Stimulated activated CD8-positive, alpha-beta memory T cell treated with anti-CD3 and anti-CD28 coated beads, Interleukin-7, amount 100 ng/mL, for 1 hour (primary cell): ENCODE results near the gene CD44.

Source experiments
- DNase-seq, 2 donors: peaks; one replicate each; pipeline ENCODE4 v3.0.0-alpha.2; 2020; ENCODE audit warnings: low read depth in 2 of 2

Gene CD44

DNA sequence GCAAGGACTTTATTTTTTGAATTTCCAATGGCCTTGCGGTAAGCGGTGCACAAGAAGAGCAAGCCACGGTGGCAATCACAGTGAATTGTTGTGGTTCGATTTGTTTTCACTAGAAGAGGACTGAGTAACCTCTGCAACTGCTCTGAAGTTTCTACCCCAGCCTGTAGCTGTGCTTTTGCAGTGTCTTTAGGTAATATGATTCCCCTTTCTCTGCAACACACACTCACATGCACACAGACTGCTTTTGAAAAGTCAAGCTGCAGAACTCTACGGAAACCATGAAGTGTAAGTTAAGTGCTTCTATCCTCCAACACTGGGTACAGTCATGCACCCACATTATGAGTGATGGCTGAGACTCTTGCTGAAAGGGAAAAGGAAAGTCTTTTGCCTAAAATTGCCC is 38.4 kb downstream of the CD44 start:
- no peak for DNase-seq

DNA sequence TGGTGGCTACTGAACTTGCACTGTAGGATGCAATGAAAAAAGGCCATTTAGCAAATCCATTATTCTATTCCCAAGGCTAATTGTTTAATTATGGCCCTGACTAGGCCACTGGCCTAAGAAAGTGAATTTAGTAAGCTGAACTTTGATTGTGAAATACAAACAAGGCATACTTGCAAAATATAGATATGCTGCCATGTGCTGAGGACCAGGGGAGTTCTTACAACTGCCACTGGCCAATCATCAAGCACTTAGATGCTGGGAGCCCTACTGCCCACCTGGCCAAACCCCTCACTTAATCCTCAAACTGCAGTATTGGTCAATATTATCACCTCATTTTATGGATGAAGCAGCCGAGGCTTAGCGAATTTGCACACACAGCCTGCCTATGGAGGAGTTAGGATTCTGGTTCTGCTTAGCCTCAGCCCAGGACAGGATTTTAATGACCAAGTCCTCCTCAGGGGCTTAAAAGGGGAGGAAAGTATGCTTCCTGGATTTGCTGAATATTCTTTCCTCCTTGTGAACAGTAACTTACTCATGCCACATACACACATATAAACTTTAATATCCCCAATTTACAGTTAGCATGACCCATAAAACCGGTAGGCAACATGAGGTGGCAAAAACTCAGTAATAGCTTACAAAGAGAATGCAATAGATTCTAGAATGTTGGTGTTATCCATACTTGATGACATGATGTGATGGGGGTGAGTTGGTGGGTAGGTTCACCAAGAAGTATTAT is 39.3 kb downstream of the CD44 start:
- no peak for DNase-seq

DNA sequence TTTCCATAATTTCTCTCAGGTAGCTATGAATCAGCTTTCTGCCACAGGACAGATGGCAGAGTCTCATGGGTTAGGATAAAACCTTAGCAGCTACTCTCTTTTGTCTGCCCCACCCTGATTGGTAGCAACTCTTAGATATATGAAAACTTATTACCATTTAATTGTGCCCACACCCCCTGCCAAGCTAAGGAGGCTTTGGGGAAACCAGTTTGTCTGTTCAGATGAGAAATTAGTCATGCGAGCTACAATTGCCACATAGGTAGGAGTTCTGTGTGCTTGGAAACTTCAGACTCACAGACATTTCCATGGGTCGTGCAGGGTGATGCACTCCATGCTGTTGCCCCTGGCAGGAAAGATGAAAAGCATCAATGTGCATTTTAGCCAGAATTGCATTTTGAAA is 39.9 kb downstream of the CD44 start:
- no peak for DNase-seq

DNA sequence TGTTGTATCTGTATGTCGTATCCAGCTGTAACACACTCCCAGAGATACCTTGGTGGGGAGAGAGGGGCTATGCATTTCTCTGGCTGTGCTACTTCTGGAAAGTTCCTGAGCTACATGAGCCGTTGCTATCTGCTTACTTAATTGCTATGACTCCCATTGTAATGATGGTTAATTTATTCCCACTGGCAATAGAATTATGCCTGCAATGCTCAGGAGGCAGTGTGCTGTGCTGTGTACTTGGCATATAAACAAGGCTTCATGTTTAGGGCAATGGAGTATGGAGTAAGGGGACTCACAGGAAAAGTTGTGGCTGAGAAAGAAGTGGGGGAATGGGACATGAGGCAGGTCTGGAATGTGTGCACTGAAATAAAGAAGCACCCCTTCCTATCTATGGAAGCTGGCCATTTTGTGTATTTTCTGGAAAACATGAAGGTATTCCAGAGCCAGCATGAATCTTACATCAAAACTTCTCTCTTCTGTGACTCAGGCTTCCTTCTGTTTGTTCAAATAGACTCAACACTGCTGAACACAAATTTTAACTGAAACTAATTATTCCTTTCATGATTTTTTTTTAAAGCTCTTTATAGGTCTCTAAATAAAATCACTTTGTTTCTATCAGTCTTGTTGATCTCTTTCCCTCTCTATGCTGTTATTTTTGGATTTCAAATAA is 40.6 kb downstream of the CD44 start:
- DNase-seq = no peak

DNA sequence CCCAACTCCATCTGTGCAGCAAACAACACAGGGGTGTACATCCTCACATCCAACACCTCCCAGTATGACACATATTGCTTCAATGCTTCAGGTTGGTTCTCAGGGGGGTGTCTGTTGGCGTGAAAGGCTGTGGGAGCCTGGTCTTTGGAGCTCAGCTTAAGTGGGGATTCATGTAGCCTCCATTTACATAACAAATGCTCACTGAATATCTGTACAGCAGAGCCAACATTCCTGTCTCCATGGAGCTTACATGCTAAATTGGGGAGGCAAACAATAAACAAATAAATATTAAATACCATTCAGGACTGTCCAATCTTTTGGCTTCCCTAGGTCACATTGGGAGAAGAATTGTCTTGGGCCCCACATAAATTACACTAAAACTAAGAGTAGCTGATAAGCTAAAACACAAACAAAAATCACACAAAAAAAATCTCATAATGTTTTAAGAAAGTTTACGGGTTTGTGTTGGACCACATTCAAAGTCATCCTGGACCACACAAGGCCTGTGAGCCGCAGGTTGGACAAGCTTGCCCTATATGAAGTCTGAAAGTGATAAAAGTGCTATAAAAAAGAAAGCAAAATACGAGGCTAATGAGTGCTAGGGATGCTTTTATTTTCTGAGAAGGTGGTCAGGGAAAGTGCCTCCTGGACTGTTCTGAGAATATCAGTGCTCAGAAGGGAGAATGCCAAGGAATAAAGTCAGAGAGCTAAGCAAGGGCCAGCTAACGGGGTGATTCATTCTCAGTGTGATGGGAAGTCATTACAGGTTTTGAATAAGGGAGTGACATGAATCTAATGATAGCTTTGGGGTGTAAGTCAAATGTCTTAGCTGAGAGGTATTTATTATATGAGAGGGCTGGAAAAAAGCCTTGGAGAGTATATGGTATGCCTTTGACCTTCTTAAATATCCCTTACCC is 41.6 kb downstream of the CD44 start:
- DNase-seq = no peak

DNA sequence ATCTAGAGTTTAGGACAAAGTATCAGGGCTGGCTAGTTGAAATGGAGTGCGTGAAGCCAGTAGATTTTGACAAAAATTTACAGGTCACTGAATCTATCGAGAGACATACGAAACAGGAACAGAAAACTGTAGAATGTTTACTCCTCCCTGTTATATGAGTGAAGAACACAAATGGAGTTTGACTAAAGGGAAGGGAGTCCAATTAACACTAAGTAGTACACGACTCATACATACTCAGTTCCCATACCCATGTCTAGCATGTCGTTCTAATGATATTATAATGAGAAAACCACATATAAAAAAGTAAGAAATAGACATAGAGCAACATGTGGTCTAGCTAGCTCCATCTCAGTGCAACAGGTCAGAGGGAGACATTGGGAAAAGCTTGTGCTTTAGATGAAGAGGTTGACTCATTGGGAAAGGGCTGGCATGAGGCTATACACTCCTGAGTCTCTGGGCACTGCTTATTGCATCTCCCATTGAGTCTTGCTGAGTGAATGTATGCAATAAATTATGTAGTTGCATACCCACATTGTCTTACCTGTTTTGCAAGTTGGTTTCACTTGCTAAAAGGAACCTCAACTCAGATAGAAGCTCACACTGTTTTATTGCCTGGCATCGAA is 43.5 kb downstream of the CD44 start:
- DNase-seq = no peak

DNA sequence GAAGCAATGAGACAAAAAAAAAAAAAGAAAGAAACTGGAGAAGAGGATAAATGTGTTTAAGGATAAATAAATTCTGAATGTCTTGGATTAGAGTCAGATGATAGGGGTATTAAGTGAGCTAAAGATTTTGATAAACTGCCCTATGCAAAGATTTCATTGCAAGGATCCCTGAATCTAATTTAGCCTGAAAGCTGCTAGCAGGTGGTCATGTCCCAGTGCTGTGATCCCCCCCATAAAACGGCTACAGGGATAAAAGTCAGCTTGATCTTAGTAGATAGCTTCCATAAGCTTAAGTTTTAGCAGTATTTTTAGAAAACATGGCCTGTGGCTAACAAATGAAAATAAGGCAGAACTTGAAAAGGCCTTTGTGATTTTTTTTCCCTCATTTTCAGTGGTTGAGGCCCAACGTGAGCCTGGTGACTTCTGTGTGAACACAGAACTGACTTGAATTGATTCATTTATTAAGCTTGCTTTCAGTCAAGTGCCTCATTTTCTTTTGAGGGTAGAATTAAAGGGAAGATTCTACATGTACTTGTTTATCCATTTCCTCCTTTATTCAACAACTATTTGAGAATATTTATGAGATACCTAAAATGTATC is 44.5 kb downstream of the CD44 start:
- DNase-seq = no peak

DNA sequence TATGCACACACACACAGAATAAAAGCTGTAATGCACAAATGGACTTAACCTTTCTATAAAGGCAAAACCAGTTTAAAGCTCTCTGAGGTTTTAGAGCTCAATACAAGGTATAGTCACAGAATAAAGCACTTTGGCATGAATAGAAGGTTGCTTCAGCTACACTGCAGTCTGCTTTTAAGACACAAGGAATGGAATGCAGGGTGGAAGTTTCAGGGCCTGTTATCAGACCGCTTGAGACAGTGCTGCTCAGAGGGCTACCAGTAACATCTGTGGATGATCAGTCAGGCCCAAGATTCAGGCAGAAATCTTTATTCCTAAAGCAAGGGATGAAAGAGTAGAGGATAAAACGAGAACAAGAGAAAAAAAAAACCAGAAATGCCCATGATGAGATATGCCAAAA is 46.7 kb downstream of the CD44 start:
- DNase-seq = no peak

DNA sequence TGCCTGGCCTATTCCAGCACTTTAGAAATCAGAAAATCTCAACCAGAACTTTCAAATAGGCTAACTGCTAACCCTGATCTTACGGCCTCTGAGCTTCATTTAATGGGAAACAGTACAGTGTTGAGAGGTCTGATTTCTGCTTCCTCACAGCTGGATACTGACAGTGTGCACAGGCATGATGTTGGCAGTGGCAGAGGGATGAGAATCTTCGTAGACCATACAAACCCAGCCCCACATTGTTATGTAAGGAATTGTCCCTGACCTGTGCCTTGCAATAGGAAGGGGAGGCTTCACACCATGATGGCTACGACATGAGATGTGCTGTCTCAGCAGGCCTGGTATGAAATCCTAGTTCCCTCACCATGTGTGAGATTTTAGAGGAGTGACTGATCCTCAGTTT is 49.0 kb downstream of the CD44 start:
- no peak for DNase-seq

DNA sequence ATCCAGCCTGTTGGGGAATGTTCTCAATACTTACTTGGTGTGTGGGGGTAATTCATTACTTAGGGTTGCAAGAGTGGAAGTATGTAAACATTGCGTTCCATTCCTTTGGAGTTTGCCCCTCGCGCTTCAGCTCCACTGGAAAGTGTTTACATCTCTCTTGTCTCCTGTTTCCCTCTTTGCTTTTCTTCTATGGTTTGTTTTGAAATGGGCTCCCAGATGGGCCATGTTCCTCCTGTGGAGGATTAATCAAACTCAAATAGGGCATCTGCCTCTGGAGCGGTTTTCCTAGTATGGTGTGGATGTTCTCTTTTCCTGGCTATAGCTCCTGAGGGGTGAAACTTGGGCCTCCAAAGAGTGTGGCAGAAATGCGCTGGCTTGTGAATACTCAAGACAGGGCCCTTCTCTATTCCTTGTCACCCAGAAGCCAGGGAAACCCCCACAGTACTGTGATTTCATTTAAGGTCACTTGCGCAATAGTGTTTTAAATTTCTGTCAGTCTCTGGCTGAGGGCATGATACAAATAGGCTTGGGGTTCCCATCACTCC is 51.9 kb downstream of the CD44 start:
- no peak for DNase-seq

DNA sequence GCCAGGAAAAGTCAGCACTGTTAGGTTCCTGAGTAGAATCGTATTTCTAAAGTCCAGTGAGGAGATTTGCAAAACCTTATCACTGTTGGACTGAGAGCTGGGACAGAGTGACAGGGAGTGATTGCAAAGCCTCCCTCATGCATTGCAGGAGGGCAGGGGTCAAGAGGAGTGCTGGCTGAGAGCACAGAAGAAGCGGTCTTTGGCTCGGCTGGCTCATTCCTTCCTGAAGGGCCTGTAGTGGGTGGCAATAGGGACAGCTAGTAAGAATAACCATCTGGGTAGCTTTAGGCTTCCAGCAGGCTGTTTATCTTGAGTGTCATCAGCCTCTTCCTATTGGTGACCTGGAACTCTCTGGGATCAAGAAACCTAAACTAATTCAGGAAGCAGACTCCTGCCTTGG is 53.4 kb downstream of the CD44 start:
- no peak for DNase-seq

DNA sequence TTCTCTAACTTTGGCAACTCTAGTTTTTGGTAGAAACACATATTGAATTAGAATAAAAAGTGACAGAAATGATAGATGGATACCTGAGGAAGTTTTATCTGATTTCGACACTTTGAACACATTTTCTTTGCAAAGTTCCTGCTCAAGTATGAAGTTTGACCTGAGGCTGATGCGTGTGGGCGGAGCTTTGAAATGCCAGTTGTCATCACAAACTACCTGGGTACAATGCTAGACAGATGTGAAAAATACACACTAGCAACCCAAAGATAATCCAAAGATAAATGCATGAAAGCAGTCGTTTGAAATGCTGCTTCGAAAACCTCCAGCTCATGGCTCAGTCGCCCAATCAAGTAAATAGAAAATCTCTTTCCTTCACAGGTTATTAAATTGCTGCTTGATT is 54.8 kb downstream of the CD44 start:
- no peak for DNase-seq

DNA sequence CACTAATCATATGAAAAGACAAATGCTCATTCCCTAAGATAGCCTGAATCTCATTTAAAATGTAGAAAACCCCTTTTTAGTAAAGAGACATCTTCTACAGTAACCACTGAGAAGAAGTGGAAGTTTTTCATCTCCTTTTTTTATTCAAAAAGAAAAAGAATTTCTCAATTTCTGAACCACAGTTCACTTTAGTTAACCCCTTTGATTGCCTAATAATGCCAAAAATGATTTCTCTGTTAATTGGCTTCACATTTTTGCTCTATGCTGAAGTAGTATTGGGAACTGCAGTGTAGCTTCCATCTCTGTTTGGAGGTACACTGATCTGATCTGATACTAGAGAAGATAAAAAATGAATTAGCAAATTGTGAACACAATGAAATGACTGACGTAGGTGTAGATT is 58.3 kb downstream of the CD44 start:
- DNase-seq = no peak

DNA sequence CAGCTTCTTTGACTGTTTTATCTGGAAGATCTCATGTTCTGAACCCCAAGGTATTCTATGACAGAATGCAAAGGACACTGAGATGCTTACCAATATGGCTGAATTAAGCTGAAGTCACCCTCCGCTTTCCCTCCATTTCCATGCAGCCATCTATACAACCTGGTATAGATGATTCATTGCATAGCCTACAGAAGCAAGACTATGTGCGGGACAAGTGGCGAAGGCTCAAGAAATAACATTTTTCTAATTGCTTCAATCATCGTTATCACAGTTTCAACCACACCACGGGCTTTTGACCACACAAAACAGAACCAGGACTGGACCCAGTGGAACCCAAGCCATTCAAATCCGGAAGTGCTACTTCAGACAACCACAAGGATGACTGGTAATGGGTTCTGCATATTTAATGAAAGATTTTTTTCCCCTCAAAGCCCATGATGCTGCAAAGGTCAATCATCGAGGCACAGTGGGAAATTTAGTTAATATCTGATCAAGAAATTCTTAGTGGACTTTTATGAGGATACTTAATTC is 61.9 kb downstream of the CD44 start:
- no peak for DNase-seq

DNA sequence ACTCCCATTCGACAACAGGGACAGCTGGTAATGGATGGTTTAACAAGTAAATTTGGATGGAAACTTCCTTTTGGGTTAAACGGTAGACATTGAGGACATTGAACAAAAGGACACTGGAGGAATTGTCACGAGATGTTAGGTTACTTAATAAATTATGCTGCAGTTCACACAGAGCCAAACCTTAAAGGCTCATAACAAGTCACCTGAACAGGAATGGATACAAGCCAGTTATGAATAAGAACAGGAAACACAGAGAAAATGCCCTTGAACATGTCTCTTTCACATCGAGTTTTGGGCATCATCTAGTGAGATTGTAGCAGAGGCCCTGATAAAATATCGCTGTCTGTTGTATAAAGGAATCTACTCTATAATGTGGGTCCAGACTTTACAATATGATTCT is 65.6 kb downstream of the CD44 start:
- no peak for DNase-seq

DNA sequence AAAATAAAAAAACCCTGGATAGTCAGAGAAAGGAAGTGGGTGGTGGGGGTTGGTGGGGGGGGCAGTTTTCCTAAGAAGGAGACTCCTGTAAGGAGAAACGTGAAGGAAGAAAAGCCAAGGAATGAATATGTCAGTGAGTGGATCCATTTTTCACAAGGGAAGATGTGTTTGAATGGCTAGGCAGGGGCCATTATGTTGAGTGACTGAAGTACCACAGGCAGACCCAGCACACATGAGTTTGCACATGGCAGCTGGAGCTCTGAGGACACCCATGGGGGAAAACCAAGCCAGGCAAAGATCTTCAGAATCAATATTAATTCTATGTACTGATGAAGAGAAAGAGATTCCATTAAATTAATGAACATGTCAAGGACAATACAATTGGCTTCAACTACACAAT is 67.6 kb downstream of the CD44 start:
- no peak for DNase-seq

DNA sequence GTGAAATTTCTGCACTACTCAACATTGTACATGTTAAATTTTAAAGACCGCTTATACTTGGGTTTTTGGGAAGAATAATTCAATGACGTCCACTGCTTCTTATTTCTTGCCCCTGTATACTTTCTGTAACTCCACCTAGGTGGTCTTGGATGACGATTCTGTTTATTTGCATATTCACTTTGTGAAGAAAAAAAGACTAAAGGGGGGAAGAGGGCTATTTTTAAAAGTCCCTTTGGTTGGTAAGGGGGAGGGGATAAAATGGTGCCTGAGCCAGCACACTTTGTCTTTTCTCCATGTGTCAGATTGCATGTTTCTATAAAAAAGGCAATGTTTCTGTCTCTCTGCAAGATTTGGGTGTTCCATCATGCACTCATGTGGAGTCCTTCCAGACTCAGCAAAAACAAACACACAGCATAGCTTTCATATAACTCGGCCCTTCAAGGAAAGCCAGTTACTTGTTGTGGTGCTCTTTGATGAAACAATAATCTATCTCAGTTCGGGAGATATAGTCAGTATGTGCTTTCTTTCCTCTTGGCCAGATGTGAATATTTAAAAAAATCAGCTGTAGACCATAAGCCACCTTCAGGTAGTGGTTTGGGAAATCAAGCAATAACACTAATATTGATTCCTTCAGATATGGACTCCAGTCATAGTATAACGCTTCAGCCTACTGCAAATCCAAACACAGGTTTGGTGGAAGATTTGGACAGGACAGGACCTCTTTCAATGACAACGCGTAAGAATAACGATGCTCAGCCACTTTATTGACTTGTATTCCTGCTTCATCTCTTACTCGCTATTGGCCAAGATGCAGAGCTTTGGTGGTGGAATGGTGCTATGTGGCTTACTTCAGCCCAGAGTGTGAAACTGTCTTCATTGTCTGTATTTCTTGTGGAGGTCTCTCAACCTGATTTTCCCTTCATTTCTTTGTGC is 68.8 kb downstream of the CD44 start:
- no peak for DNase-seq

DNA sequence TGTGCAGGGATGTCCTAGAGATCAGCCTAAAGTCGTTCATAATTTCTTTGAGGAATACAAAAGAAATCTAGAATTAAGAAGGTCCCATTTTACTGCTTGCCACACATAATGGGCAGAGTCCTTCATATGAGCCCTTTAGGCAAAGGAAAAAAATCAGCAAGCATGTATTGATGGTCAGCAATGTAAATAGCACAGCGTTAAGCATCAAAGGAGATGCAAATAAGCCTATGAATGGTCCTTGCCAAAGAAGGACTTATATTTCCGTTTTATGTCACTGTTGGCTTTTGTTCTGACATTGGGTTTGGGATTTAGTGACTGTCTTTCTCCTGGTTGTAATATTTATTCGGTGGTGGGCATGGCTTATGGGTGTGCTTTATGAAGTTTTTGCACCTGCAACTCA is 69.8 kb downstream of the CD44 start:
- no peak for DNase-seq

DNA sequence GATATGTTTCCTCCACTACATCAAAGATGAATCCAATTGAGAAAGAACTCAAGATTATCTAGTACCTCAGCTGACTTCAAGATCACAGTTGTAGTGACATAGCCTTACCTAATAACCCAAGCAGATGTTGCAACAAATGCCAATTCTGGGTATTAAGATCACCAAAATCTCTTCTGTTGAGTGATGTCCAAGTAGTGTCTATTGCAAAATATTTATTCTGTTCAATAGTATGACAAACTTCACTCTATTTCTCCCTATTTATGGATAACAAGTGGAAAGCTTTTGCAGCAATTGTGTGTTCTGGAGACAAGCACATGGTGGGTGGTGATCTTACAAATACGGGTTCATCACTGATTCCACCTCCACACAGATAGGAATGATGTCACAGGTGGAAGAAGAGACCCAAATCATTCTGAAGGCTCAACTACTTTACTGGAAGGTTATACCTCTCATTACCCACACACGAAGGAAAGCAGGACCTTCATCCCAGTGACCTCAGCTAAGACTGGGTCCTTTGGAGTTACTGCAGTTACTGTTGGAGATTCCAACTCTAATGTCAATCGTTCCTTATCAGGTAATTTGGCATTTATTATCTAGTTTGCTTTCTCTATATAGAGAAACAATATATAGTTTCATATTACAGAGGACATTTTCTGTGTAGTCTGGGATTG is 72.0 kb downstream of the CD44 start:
- no peak for DNase-seq

DNA sequence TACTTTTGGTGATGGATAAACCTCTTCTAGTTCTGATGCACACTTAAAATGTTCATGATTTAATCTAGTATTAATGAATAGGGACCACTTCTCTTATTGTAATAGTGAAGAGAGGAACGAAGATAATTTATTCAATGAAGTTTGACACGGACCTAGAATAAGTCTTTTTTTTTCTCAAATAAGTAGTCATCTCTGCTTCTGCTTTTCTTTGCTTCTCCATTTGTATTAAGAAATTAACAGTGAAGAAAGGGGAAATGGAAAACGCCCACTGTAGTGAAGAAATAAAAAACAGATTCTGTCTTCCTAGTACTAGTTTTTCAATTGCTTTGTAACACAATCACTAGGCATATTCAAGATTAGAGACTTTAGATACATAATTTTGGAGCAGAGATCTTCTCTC is 73.0 kb downstream of the CD44 start:
- DNase-seq = no peak
